SK-N-SH treated with all-trans-retinoic acid at 6 μM for 48 hours (cell line): ENCODE measurements around the gene VPS25.

Source experiments
- ARNTL ChIP-seq: fragments of 450-650 bp; formaldehyde crosslinking; IDR thresholded peaks from 2 replicates; pipeline ENCODE4 v1.5.0; 2020; ENCODE audit warnings: low read depth, mild to moderate bottlenecking, moderate library complexity, borderline replicate concordance
- CSDC2 ChIP-seq: fragments of 250-450 bp; sonication (Bioruptor Pico); IDR thresholded peaks from 2 replicates; pipeline ENCODE4 v1.5.0; 2020; ENCODE audit warnings: mild to moderate bottlenecking, moderate library complexity
- RARB ChIP-seq: fragments of 250-450 bp; sonication (Bioruptor Pico); IDR thresholded peaks from 2 replicates; pipeline ENCODE4 v1.8.0; 2021; ENCODE audit warnings: mild to moderate bottlenecking, moderate library complexity
- TCF4 ChIP-seq: fragments of 250-450 bp; sonication (Bioruptor Pico); IDR thresholded peaks from 2 replicates; pipeline ENCODE4 v1.8.0; 2021; ENCODE audit warnings: mild to moderate bottlenecking, moderate library complexity, borderline replicate concordance
- ZFP30 ChIP-seq: fragments of 450-650 bp; formaldehyde crosslinking; IDR thresholded peaks from 2 replicates; pipeline ENCODE4 v1.5.0; 2022; ENCODE audit warnings: mild to moderate bottlenecking, moderate library complexity
- TF ChIP-seq, protein P1 (sequence below): fragments of 250-450 bp; sonication (Bioruptor Pico); IDR thresholded peaks from 2 replicates; pipeline ENCODE4 v1.5.1; 2020; ENCODE audit warnings: low read depth, mild to moderate bottlenecking, moderate library complexity

DNA sequence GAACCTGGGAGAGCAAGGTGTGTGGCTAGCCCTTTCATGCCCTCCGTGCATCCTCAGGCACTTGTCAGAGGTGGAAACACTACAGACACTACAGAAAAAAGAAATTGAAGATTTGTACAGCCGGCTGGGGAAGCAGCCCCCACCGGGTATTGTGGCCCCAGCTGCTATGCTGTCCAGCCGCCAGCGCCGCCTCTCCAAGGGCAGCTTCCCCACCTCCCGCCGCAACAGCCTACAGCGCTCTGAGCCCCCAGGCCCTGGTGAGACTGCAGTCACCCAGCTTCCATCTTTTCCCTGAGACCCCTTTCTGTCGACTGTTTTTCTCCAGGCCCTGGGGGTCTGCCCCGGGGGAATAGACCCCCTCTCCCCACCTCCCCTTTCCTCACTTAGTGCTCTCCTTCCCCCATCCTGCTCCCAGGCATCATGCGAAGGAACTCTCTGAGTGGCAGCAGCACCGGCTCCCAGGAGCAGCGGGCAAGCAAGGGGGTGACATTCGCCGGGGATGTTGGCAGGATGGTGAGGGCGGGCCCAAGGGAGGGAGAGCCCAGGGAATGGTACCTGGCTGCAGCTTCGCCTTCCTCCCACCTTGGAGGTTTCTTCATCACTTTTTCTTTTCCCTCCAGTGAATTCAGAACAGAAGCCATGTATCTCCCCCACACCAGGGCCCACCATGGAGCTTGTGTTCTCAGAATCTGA is 23.0 kb downstream of the VPS25 start:
- TF ChIP-seq ZFP30 (no peak), ARNTL (CRISPR knock-in tag) (no peak), CSDC2 (CRISPR knock-in tag) (no peak), TCF4 (CRISPR knock-in tag) (no peak), RARB (CRISPR knock-in tag) (no peak)
- TF ChIP-seq, protein P1, sequence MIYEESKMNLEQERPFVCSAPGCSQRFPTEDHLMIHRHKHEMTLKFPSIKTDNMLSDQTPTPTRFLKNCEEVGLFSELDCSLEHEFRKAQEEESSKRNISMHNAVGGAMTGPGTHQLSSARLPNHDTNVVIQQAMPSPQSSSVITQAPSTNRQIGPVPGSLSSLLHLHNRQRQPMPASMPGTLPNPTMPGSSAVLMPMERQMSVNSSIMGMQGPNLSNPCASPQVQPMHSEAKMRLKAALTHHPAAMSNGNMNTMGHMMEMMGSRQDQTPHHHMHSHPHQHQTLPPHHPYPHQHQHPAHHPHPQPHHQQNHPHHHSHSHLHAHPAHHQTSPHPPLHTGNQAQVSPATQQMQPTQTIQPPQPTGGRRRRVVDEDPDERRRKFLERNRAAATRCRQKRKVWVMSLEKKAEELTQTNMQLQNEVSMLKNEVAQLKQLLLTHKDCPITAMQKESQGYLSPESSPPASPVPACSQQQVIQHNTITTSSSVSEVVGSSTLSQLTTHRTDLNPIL (CRISPR knock-in tag): no peak
